GM19239 (cell line): Measurements from ENCODE around the gene PACSIN2.
"Not testable (repeated sequence)": the region's sequence is repeated elsewhere in the genome, so short reads cannot be mapped to it uniquely, and the experiment has no call there.

Experiments
- DNase-seq: peaks from one replicate; pipeline ENCODE4 v3.0.0; 2011; ENCODE audit warnings: low spot score; ENCODE audit not compliant: insufficient read length
- FAIRE-seq: peaks from 2 replicates; lab custom pipeline; 2011; peaks lifted over from hg19 to GRCh38; lab: Jason Lieb, UNC

The PACSIN2 gene

DNA sequence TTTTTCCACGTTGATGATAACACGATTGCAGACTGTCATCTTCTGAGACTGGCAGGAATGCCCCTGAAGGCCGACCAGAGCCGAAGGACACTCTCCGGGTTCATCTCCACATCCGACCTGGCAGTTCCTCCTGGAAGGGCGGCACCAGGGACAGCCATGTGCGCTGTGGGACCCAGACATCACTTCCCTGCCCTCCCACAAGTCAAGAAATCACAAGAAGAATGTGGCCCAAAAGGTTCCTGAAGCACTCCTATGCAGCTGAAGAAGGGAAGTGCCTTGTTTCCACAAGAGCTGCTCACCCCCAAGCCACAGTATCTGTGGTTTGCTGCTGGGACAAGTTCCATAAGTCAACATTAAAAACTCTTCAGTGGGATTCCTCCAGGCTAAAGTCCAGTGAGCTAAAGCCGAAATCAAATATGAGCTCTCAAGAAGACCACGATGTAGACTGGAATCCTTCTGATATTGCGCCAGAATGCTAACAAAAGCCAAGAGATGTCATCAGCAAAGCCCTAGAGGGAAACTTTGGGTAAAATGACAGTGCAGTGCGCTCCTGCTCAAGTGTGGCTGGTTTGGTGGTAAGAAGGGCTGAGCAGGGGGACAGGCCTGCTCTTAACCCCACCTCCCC lies 21.2 kb downstream of the PACSIN2 start:
- FAIRE-seq (no peak), DNase-seq (no peak)

DNA sequence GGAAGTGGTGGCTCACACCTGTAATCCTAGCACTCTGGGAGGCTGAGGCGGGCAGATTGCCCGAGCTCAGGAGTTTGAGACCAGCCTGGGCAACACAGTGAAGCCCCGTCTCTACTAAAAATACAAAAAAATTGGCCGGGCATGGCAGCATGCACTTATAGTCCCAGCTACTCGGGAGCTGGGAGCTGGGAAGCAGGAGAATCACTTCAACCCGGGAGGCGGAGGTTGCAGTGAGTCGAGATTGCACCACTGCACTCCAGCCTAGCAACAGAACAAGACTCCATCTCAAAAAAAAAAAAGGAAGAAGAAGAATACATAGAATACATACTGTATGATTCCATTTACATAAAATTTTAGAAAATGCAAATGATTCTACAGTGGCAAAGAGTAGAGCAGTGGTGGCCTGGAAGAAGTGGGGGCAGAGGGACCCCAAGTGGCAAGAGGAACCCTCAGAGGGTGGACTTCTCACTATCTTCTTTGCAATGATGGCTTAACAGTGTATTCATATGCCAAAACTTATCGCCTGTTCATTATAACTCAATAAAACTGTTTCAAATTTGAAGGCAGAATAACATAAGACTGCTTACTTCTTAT lies 22.0 kb downstream of the PACSIN2 start:
- no peak for FAIRE-seq

DNA sequence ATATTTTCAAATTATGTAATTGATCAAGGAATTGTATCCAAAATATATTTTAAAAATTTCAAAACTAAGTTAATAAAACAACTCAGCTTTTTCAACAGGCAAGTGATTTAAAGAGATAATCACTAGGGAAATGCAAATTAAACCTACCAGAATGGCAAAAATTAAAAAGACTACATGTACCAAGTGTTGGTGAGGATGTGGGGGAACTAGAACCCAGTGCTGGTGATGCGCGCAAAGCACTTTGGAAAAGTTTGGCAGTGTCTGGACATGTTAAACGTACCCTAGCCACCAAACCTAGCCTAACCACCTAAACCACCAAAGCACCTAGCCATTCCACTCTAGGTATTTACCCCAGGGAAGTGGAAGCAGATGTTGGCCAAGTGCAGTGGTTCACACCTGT lies 22.9 kb downstream of the PACSIN2 start:
- no peak for DNase-seq
- FAIRE-seq, result peak; percentile 48

More for the DNA sequence above, 22.0 kb downstream of the PACSIN2 start:
- no peak for DNase-seq

DNA sequence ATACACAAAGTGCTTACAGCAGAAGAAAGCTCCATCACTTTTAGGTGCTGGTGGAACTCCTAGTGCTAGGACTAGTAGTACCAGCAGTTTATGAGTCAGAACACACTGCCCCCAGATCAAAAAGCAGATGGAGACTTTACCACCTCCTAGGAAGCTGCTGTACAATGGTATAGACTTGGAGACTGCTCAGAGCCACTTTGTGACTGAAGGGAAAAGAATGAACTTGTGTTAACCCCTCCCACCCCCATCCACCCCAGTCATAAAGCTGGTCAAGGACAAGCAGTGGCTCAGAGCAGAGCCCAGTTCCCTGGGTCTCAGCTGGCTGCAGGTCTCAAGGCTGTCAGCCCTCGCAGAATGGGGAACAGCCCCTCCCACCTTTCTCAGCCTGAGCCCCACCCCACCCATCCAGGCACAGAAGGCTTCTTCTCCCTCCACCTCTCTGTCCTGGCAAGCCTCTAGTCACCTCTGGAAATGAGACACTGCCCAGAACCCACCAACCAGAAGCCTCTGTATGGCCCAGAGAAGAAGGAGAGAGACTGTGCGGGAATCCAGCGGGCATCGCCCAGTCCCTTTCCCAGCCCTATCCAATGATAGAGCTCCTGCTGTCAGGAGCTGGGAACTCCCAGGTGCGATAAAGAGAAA lies 23.8 kb downstream of the PACSIN2 start:
- DNase-seq (no peak), FAIRE-seq (peak; percentile 62)

GRCh38 chr22:42990131-42990838 lies 24.7 kb downstream of the PACSIN2 start:
- FAIRE-seq (no peak), DNase-seq (no peak)

- DNase-seq (no peak), FAIRE-seq (no peak)
Measured at GRCh38 chr22:42986115-42986514, 28.8 kb downstream of the PACSIN2 start.

GRCh38 chr22:42985531-42985905 lies 29.4 kb downstream of the PACSIN2 start:
- FAIRE-seq (no peak), DNase-seq (no peak)

DNA sequence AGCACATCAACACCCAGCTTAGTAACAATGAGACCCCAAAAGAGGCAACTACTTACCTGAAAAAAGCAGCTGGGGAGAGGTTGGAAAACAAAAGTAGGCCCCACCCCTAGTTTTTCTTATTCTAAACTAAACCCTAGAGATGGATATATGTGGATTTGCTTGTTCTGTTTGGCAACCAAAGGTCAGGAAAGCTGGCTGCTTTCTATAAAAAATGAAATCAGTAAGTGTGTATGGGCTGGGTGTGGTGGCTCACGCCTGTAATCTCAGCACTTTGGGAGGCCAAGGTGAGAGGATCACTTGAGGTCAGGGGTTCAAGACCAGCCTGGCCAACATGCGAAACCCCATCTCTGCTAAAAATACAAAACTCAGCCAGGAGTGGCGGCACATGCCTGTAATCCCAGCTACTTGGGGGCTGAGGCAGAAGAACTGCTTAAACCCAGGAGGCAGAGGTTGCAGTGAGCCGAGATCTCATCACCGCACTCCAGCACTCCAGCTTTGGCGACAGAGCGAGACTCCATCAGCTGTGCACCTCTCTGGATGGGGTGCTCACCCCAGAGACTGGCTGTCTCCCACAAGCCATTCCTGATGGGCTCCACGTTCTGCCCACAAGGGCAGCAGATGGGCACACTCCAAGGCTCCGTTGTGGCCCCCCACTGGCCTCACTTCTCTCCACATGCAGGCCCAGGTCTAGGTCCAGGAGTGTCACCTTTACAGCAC lies 30.0 kb downstream of the PACSIN2 start:
- FAIRE-seq (no peak), DNase-seq (no peak)

DNA sequence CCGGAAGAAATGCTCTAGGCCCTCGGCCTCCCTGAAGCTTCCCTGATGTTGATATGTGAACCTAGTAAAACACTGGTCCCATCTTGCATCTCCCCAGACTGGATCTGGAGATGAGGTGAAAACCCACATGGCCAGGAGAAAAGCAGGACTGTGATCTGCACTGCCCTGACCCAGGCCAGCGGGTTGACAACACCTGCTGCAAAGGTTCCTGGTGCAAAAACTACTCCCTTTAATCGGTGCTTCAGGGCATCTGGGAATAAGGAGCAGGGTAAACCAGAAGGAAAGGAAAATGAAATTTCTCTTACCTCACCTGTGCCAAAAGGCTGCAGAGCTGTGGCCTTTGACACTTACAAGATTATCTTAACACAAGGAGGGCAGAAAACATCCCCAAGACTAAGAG lies 30.6 kb downstream of the PACSIN2 start:
- DNase-seq (no peak), FAIRE-seq (no peak)

DNA sequence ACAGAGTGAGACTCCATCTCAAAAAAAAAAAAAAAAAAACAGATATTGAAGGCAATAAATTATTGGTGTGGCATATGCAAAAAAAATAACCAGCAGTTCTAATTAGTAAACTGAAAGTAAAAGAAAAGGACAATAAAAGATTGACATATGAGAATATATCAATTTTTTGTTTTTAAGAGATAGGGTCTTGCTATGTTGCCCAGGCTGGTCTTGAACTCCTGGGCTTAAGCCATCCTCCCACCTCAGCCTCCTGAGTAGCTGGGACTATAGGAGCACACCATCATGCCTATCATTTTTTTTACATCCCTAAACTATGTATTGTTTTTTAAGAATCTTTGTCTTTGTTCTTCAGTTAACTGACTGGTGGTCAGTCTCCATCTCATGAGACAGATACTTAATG lies 31.5 kb downstream of the PACSIN2 start:
- no peak for DNase-seq
- no peak for FAIRE-seq

DNA sequence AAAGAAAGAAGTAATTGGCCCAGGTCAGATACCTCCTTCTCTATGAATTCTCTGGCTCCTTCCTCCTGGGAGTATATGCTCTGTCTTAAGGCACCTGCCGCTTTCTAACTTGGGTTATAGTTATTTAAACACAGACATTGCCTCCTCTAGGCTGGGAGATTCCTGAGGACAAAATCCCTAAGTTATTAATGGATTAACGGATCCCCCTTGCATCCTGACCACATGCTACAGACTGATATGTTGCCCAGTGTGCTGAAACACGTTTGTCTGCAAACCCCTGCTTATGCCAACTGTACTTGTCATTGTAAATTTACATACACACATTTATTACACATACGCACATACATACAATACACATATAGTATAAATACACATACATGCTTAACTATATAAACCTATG lies 35.3 kb downstream of the PACSIN2 start:
- FAIRE-seq (no peak), DNase-seq (no peak)

- FAIRE-seq (peak; percentile 53), DNase-seq (no peak)
Measured at GRCh38 chr22:42978453-42979103, 36.4 kb downstream of the PACSIN2 start.

- DNase-seq (no peak), FAIRE-seq (peak; percentile 42)
Measured at GRCh38 chr22:42977569-42977968, 37.4 kb downstream of the PACSIN2 start.

DNA sequence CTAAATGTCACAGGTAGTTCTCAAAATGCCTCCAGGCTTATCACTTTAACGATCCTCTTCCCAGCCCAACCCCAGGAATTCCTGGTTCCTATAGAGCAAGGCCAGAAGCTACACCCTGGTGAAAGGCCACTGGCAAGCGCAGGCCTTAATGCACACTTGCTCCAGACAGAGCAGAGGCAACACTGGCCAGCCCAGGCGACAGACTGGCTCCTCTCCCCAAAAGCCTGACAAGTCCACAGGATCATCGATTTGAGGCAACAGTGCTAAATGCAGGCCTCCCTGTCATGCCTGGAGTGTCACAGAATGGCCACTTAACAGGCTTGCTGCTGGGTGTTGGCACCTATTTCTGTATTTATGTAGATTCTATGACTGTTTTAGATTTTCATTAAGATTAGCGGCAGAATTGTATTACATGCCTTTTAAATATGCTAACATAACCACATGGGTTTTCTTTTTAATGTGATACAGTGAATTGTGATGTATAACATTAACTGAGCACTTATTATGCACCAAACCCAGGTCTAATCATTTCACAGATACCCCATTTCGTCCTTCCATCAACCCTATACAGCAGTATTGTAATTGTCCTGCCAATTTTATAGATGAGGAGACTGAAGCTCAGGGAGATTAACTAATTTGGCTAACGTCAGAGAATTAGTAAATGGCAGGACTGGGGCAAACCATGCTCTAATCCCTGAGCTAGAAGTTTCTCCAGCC lies 38.6 kb downstream of the PACSIN2 start:
- FAIRE-seq, result no peak
- no peak for DNase-seq

DNA sequence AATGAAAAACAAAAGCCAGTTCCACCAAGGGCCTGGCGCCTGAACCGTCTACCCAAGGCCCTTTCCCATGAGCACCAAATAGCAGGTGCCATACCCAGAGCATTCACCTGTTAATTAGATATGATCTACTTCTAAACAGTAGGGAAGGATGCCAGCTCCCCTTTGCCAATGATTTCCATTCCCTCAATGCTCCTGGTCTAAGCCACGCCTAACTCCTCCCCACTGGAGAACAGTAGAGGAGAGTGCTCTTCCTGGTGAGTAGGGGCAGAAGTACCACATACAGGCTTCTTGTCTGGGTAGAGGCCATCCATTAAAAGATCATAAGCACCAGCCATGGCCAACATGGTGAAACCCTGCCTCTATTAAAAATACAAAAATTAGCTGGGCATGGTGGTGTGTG lies 40.7 kb downstream of the PACSIN2 start:
- DNase-seq, result no peak
- no peak for FAIRE-seq

DNA sequence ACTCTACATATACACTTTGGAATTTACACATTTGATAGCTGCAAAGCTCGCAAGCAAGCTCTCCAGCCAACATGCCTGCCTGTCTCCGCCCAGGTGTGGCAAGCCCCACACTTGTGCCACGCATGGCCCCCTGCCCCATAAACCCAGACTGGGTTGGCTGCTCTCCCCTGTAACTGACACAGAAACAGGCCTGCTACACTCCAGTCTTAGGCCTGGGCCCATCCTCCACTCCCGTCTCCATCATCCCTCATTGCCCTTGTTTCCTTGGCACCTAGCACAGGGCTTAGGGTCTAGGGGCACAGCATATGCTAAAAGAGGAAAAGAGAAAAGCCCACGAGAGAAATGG lies 41.4 kb downstream of the PACSIN2 start:
- FAIRE-seq (no peak), DNase-seq (no peak)

GRCh38 chr22:42972649-42973535 lies 42.1 kb downstream of the PACSIN2 start:
- no peak for FAIRE-seq

GRCh38 chr22:42971473-42971860 lies 43.5 kb downstream of the PACSIN2 start:
- not testable (repeated sequence) for FAIRE-seq, DNase-seq

More at GRCh38 chr22:42972649-42973535, 42.1 kb downstream of the PACSIN2 start:
- DNase-seq, result no peak

DNA sequence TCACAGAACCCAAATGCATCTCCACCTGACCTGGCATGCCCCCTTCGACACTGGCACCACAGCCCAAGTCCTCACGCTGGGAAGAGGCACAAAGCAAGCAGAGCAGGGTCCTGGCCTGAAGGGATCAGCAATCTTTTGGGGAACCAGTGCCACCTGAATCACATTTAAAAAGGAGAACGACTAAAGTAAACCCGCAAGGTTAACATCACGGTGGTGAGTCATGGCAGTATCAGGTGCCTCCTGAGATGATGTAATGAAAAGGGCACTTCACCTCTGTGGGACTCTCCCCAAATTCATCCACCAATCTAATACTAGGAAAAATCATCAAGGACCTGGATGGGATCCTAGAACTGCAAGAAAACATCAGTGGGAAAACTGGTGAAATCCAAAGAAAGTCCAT lies 44.9 kb downstream of the PACSIN2 start:
- FAIRE-seq, result no peak
- no peak for DNase-seq
